Right lung (tissue), 5 donors: ENCODE results near the gene CRB2. TPM values are rescaled to one million over a fixed set of nuclear protein-coding genes. Genes with fewer than 3 reads are reported as not detected.

Experiments used
- DNase-seq, 2 donors: peaks; one replicate each; pipeline ENCODE4 v3.0.0-alpha.2; 2013
- polyA plus RNA-seq, 5 donors: library from polyadenylated mRNA; unstranded; fragments of 120-200 nt; gene quantifications; one replicate each; pipeline versions ENCODE4 v1.2.1 to v1.2.3, GENCODE V29; 2013; ENCODE audit warnings: inconsistent platforms in 1 of 5, low replicate concordance in 1 of 5; ENCODE audit not compliant: insufficient read length in 5 of 5, insufficient read depth in 1 of 5

The CRB2 gene
- polyA plus RNA-seq, 5 donors = 0.16 to 0.64 (median 0.31) TPM

GRCh38 chr9:123347289-123348060 lies 8.5 kb upstream of the CRB2 start:
- no peak for DNase-seq

GRCh38 chr9:123348317-123348992 lies 7.5 kb upstream of the CRB2 start:
- DNase-seq = no peak

- DNase-seq = no peak
Measured at GRCh38 chr9:123349033-123349432, 7.0 kb upstream of the CRB2 start.

GRCh38 chr9:123349691-123350480 lies 6.1 kb upstream of the CRB2 start:
- peak; percentile 35 to 61 for DNase-seq

GRCh38 chr9:123350590-123351310 lies 5.2 kb upstream of the CRB2 start:
- DNase-seq = no peak

- DNase-seq = no peak
Measured at GRCh38 chr9:123353041-123353440, 3.0 kb upstream of the CRB2 start.

- peak in 1 of 2 donors; percentile 46 for DNase-seq
Measured at GRCh38 chr9:123353984-123354591, 1.9 kb upstream of the CRB2 start.

- DNase-seq = no peak
Measured at GRCh38 chr9:123354806-123355508, 1.0 kb upstream of the CRB2 start.

- DNase-seq = no peak
Measured at GRCh38 chr9:123356851-123357742, 1.1 kb downstream of the CRB2 start.

GRCh38 chr9:123357743-123358059 lies 1.7 kb downstream of the CRB2 start:
- no peak for DNase-seq

- no peak for DNase-seq
Measured at GRCh38 chr9:123358181-123358905, 2.3 kb downstream of the CRB2 start.

- no peak for DNase-seq
Measured at GRCh38 chr9:123359106-123359505, 3.1 kb downstream of the CRB2 start.

GRCh38 chr9:123359546-123359945 lies 3.5 kb downstream of the CRB2 start:
- no peak for DNase-seq

GRCh38 chr9:123360161-123361085 lies 4.4 kb downstream of the CRB2 start:
- DNase-seq = peak in 1 of 2 donors; percentile 45

- no peak for DNase-seq
Measured at GRCh38 chr9:123361086-123361730, 5.2 kb downstream of the CRB2 start.

- DNase-seq = no peak
Measured at GRCh38 chr9:123361731-123362510, 5.9 kb downstream of the CRB2 start.

GRCh38 chr9:123362856-123363255 lies 6.9 kb downstream of the CRB2 start:
- no peak for DNase-seq
